Fibroblast of lung (primary cell): ENCODE results near the gene TEDC1. TPM values are rescaled to one million over a fixed set of nuclear protein-coding genes. Genes with fewer than 3 reads are reported as not detected.

Experiments
- DNase-seq, 2 donors: peaks; one replicate each; pipeline versions ENCODE4 v3.0.0 to v3.0.0-alpha.2; 2010; ENCODE audit warnings: low read depth in 2 of 2
- H2AFZ ChIP-seq: 2 replicates; pipeline ENCODE4 v1.5.1; 2012; ENCODE audit warnings: low read length, control low read depth, inconsistent platforms
- H3K27ac ChIP-seq: 2 replicates; pipeline ENCODE4 v1.5.1; 2011; ENCODE audit warnings: low read length, control low read depth; ENCODE audit not compliant: insufficient read depth
- H3K27me3 ChIP-seq: 2 replicates; pipeline ENCODE4 v1.5.1; 2011; ENCODE audit warnings: mild to moderate bottlenecking, low read length; ENCODE audit not compliant: control insufficient read depth, insufficient read depth
- H3K36me3 ChIP-seq: 2 replicates; pipeline ENCODE4 v1.5.1; 2011; ENCODE audit warnings: low read length; ENCODE audit not compliant: control insufficient read depth, insufficient read depth
- H3K4me1 ChIP-seq: 2 replicates; pipeline ENCODE4 v1.5.1; 2011; ENCODE audit warnings: low read length; ENCODE audit not compliant: control insufficient read depth, insufficient read depth; ENCODE audit errors: extremely low read depth
- H3K4me2 ChIP-seq: 2 replicates; pipeline ENCODE4 v1.5.1; 2011; ENCODE audit warnings: low read length, control low read depth; ENCODE audit not compliant: insufficient read depth; ENCODE audit errors: extremely low read depth
- H3K4me3 ChIP-seq, 4 experiments: fragments of 200-600 bp in 1 of 4; sonication (generic) in 1 of 4; replicated peaks in 1 of 4; 2 replicates each; pipeline ENCODE4 v1.5.1; 2011 to 2016; ENCODE audit warnings: low read length in 4 of 4, low read depth in 3 of 4, mild to moderate bottlenecking in 3 of 4, control low read depth in 2 of 4, inconsistent platforms in 1 of 4, mixed read lengths in 1 of 4; ENCODE audit not compliant: insufficient read depth in 1 of 4; ENCODE audit errors: control extremely low read depth in 1 of 4
- H3K79me2 ChIP-seq: 2 replicates; pipeline ENCODE4 v1.5.1; 2012; ENCODE audit warnings: mild to moderate bottlenecking, low read length, inconsistent platforms; ENCODE audit not compliant: control insufficient read depth, insufficient read depth
- H3K9ac ChIP-seq: 2 replicates; pipeline ENCODE4 v1.5.1; 2011; ENCODE audit warnings: mild to moderate bottlenecking, low read length, control low read depth; ENCODE audit not compliant: insufficient read depth
- H3K9me3 ChIP-seq: 2 replicates; pipeline ENCODE4 v1.5.1; 2012; ENCODE audit warnings: low read depth, low read length; ENCODE audit not compliant: control insufficient read depth, insufficient read depth
- H4K20me1 ChIP-seq: 2 replicates; pipeline ENCODE4 v1.5.1; 2011; ENCODE audit warnings: low read length; ENCODE audit not compliant: control insufficient read depth, insufficient read depth; ENCODE audit errors: extremely low read depth
- EZH2 ChIP-seq: IDR thresholded peaks from 2 replicates; pipeline ENCODE4 v1.5.1; 2012; ENCODE audit warnings: low read length, control low read depth, mild to moderate bottlenecking; ENCODE audit errors: missing control alignments
- polyA plus RNA-seq, 2 donors: library from polyadenylated mRNA; depleted of rRNA in 1 of 2; stranded (reverse) in 1 of 2; unstranded in 1 of 2; fragments of >200 nt; gene quantifications; 2 replicates each; pipeline ENCODE4 v1.2.1, GENCODE V29; 2011 to 2012; ENCODE audit warnings: missing spikeins in 1 of 2
- total RNA-seq: library from RNA; depleted of rRNA; stranded (reverse); fragments of >200 nt; gene quantifications from 2 replicates; pipeline ENCODE4 v1.2.1, GENCODE V29; 2014
- TF ChIP-seq, protein P1 (sequence below), 2 donors: IDR thresholded peaks in 1 of 2; conservative IDR thresholded peaks in 1 of 2; 1 replicate in 1 of 2; 2 replicates in 1 of 2; pipeline ENCODE4 v1.5.1; 2011 to 2012; ENCODE audit warnings: low read length in 2 of 2, control low read depth in 1 of 2, inconsistent platforms in 1 of 2, low read depth in 1 of 2, mild to moderate bottlenecking in 1 of 2

TEDC1 gene
- total and polyA plus RNA-seq, 2 donors (not counting 1 experiment from before 2014, with no cell fraction given): 0.69 to 2.5 TPM

DNA sequence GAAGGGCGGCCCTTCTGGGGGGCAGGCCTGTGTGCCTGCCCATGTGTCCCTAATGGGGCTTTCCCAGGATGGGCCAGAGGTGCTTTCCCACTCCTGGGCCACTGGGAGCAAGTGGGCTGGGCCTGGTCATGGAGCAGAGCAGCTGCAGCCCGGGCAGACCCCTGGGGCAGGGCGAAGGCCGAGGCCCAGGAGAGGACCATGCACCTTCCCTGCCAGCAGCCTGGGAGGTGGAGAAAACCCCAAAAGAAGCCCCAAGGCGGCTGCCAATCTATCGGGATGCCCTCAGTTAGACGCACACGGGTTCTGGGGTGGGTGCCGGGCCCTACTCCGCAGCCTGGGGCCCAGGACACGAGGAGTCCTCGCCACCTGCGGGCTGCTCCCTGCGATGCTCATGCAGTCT is 32.5 kb upstream of the TEDC1 start:
- no peak overlapping the region for H3K27ac ChIP-seq
- H3K4me2 ChIP-seq: no peak overlapping the region
- H3K79me2 ChIP-seq: no peaks in the 10 kb centered on the region
- no peak overlapping the region for H3K9ac ChIP-seq
- H3K36me3 ChIP-seq: peaks cover 22% of the 10 kb centered on the region
- no peak for DNase-seq
- H3K4me3 ChIP-seq: no peak overlapping the region
- H3K4me1 ChIP-seq: no peaks in the 10 kb centered on the region
- H3K9me3 ChIP-seq: no peaks in the 10 kb centered on the region
- no peak overlapping the region for H2AFZ ChIP-seq
- no peaks in the 10 kb centered on the region for H4K20me1 ChIP-seq
- TF ChIP-seq, protein P1, sequence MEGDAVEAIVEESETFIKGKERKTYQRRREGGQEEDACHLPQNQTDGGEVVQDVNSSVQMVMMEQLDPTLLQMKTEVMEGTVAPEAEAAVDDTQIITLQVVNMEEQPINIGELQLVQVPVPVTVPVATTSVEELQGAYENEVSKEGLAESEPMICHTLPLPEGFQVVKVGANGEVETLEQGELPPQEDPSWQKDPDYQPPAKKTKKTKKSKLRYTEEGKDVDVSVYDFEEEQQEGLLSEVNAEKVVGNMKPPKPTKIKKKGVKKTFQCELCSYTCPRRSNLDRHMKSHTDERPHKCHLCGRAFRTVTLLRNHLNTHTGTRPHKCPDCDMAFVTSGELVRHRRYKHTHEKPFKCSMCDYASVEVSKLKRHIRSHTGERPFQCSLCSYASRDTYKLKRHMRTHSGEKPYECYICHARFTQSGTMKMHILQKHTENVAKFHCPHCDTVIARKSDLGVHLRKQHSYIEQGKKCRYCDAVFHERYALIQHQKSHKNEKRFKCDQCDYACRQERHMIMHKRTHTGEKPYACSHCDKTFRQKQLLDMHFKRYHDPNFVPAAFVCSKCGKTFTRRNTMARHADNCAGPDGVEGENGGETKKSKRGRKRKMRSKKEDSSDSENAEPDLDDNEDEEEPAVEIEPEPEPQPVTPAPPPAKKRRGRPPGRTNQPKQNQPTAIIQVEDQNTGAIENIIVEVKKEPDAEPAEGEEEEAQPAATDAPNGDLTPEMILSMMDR (conservative IDR thresholded peaks at IDR 0.05 in 1 of 2, IDR thresholded peaks at IDR 0.05 in 1 of 2; ENCODE audit: low read depth in 1 of 2, low read length in 2 of 2): no peak
- no peak for TF ChIP-seq EZH2
- H3K27me3 ChIP-seq: no peaks in the 10 kb centered on the region

DNA sequence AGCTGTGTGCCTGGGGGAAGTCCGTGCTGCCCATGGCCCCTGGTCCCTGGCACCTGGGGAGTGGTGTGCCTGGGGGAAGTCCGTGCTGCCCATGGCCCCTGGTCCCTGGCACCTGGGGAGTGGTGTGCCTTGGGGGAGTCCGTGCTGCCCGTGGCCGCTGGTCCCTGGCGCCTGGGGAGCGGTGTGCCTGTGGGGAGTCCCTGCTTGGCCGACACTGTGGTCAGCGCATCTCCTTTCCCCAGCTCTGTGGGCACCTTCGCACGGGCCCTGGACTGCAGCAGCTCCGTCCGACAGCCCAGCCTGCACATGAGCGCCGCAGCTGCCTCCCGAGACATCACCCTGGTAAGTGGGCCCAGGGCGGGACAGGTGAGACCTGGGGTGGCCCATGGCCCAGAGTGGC is 30.9 kb upstream of the TEDC1 start:
- Histone ChIP-seq H4K20me1 (no peaks in the 10 kb centered on the region), H3K27me3 (no peaks in the 10 kb centered on the region), H3K9me3 (no peaks in the 10 kb centered on the region), H3K4me1 (peaks cover 1% of the 10 kb centered on the region), H3K27ac (no peak overlapping the region), H3K36me3 (peaks cover 30% of the 10 kb centered on the region), H3K4me2 (no peak overlapping the region), H2AFZ (no peak overlapping the region), H3K79me2 (no peaks in the 10 kb centered on the region), H3K9ac (no peak overlapping the region), H3K4me3 (no peak overlapping the region)
- no peak for TF ChIP-seq EZH2
- TF ChIP-seq, protein P1 (conservative IDR thresholded peaks at IDR 0.05 in 1 of 2, IDR thresholded peaks at IDR 0.05 in 1 of 2; ENCODE audit: low read depth in 1 of 2, low read length in 2 of 2): no peak
- no peak for DNase-seq

DNA sequence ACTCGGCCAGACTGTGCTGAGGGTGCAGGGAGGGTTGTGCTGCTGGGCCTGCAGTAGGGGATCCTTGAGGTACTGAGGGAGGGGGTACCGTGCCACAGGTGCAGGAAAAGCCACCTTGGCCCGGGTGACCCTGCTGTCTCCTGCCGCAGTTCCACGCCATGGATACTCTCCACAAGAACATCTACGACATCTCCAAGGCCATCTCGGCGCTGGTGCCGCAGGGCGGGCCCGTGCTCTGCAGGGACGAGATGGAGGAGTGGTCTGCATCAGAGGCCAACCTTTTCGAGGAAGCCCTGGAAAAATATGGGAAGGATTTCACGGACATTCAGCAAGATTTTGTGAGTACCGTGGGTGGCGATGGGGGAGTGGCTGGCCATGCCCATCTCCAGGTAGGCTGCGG is 30.4 kb upstream of the TEDC1 start:
- Histone ChIP-seq H3K4me2 (no peak overlapping the region), H3K27ac (no peak overlapping the region), H4K20me1 (no peaks in the 10 kb centered on the region), H3K27me3 (no peaks in the 10 kb centered on the region), H3K9ac (no peak overlapping the region), H3K79me2 (no peaks in the 10 kb centered on the region), H3K36me3 (peaks cover 29% of the 10 kb centered on the region), H3K4me1 (peaks cover 5% of the 10 kb centered on the region), H3K9me3 (no peaks in the 10 kb centered on the region), H3K4me3 (no peak overlapping the region), H2AFZ (no peak overlapping the region)
- no peak for TF ChIP-seq EZH2
- TF ChIP-seq, protein P1 (conservative IDR thresholded peaks at IDR 0.05 in 1 of 2, IDR thresholded peaks at IDR 0.05 in 1 of 2; ENCODE audit: low read depth in 1 of 2, low read length in 2 of 2): no peak
- DNase-seq: no peak
